ENCODE data around the gene VEGFA. TPM values are rescaled to one million over a fixed set of nuclear protein-coding genes. Genes with fewer than 3 reads are reported as not detected.

Gene VEGFA
- total RNA-seq, 4 donors from 2014 or later, result 36.2 to 91.3 (median 70.4) TPM

- H3K4me3 ChIP-seq (ENCODE audit: low read depth, poor library complexity, severe bottlenecking), result no peak overlapping the region
- DNase-seq (ENCODE audit: low spot score in 2 of 2), result no peak
- WGBS, 2 donors, result 86 to 89% methylated on average over 18 of the region's 18 CpGs
- intact Hi-C loops (cut with DNase I; ENCODE audit: low total_unique reads), result no loop called here
- TF ChIP-seq CTCF (IDR thresholded peaks at IDR 0.05) (no peak), POLR2A (IDR thresholded peaks at IDR 0.05) (no peak)
Measured at GRCh38 chr6:43776799-43777776, 7.1 kb downstream of the VEGFA start.

GRCh38 chr6:43778131-43778855 is 8.3 kb downstream of the VEGFA start:
- WGBS, 2 donors, result 84 to 91% methylated on average over 4 of the region's 4 CpGs
- TF ChIP-seq POLR2A (IDR thresholded peaks at IDR 0.05) (no peak), CTCF (IDR thresholded peaks at IDR 0.05) (no peak)
- H3K4me3 ChIP-seq (ENCODE audit: low read depth, poor library complexity, severe bottlenecking), result no peak overlapping the region
- intact Hi-C loops (cut with DNase I; ENCODE audit: low total_unique reads), result no loop called here
- no peak for DNase-seq (ENCODE audit: low spot score in 2 of 2)

GRCh38 chr6:43778976-43779851 is 9.2 kb downstream of the VEGFA start:
- no peak overlapping the region for H3K4me3 ChIP-seq (ENCODE audit: low read depth, poor library complexity, severe bottlenecking)
- intact Hi-C loops (cut with DNase I; ENCODE audit: low total_unique reads), result no loop called here
- TF ChIP-seq CTCF (IDR thresholded peaks at IDR 0.05) (no peak), POLR2A (IDR thresholded peaks at IDR 0.05) (no peak)
- DNase-seq (ENCODE audit: low spot score in 2 of 2), result no peak
- 86 to 92% methylated on average over 12 of the region's 12 CpGs for WGBS, 2 donors

- H3K4me3 ChIP-seq (ENCODE audit: low read depth, poor library complexity, severe bottlenecking), result no peak overlapping the region
- intact Hi-C loops (cut with DNase I; ENCODE audit: low total_unique reads), result no loop called here
- TF ChIP-seq CTCF (IDR thresholded peaks at IDR 0.05) (no peak), POLR2A (IDR thresholded peaks at IDR 0.05) (no peak)
- WGBS, 2 donors, result 65 to 68% methylated on average over 8 of the region's 8 CpGs
- no peak for DNase-seq (ENCODE audit: low spot score in 2 of 2)
Measured at GRCh38 chr6:43779852-43780236, 9.8 kb downstream of the VEGFA start.

- WGBS, 2 donors, result 89 to 93% methylated on average over 13 of the region's 13 CpGs
- intact Hi-C loops (cut with DNase I; ENCODE audit: low total_unique reads), result no loop called here
- TF ChIP-seq CTCF (IDR thresholded peaks at IDR 0.05), result no peak
- no peak for TF ChIP-seq POLR2A (IDR thresholded peaks at IDR 0.05)
Measured at GRCh38 chr6:43780293-43780692, 10.3 kb downstream of the VEGFA start.

More at GRCh38 chr6:43780293-43780692, 10.3 kb downstream of the VEGFA start:
- H3K4me3 ChIP-seq (ENCODE audit: low read depth, poor library complexity, severe bottlenecking), result no peak overlapping the region
- no peak for DNase-seq (ENCODE audit: low spot score in 2 of 2)

All from lower leg skin (tissue), 4 donors.